Type B pancreatic cell (in vitro differentiated cells): ENCODE results near the gene THOP1. TPM values are rescaled to one million over a fixed set of nuclear protein-coding genes. Genes with fewer than 3 reads are reported as not detected.

Experiments used
- DNase-seq: peaks from one replicate; pipeline ENCODE4 v3.0.0; 2021; ENCODE audit warnings: mixed read lengths; ENCODE audit not compliant: unreplicated experiment; ENCODE audit errors: extremely low spot score
- H3K27ac Mint-ChIP-seq: 2 replicates; pipeline ENCODE4 v1.8.0; 2021; ENCODE audit warnings: mild to moderate bottlenecking, mixed read lengths
- H3K27me3 Mint-ChIP-seq: 2 replicates; pipeline ENCODE4 v1.8.0; 2021; ENCODE audit warnings: mixed read lengths
- H3K36me3 Mint-ChIP-seq: 2 replicates; pipeline ENCODE4 v1.8.0; 2021; ENCODE audit warnings: mixed read lengths
- H3K4me1 Mint-ChIP-seq: one replicate; pipeline ENCODE4 v1.8.0; 2021; ENCODE audit warnings: mixed read lengths; ENCODE audit not compliant: unreplicated experiment
- H3K4me3 Mint-ChIP-seq: 2 replicates; pipeline ENCODE4 v1.8.0; 2021; ENCODE audit warnings: mild to moderate bottlenecking, mixed read lengths
- H3K9me3 Mint-ChIP-seq: 2 replicates; pipeline ENCODE4 v1.8.0; 2021; ENCODE audit warnings: mixed read lengths
- total RNA-seq: library from RNA; stranded (reverse); gene quantifications from 2 replicates; pipeline ENCODE4 v1.2.1, GENCODE V29; 2021; ENCODE audit warnings: low replicate concordance
- TF ChIP-seq, protein P1 (sequence below): fragments of 200-600 bp; sonication (generic); conservative IDR thresholded peaks from 2 replicates; pipeline ENCODE4 v1.5.0; 2021; ENCODE audit warnings: antibody characterized with exemption, mild to moderate bottlenecking

THOP1 gene
- total RNA-seq, 1 donor from 2014 or later, result 109 TPM

DNA sequence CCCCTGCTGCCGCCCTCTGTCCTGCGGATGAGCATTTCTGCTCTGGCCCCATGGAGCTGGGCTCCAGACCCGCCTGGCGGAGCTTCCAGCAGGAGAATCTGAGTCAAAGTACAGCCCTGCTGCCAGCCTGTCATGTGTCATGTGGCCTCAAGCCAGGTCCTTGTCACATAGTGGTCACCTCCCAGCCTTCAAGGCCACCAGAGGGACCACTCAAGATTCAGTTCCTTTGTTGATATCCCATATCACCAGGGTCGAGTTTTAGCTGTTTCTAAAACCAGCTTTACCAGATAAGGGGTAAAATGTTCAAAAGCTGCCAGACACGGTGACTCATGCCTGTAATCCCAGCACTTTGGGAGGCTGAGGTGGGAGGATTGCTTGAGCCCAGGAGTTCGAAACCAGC, 13.4 kb downstream of the THOP1 start:
- Mint-ChIP-seq H3K4me3 (no peak overlapping the region), H3K9me3 (no peaks in the 10 kb centered on the region), H3K4me1 (no peaks in the 10 kb centered on the region), H3K36me3 (peaks cover 9% of the 10 kb centered on the region), H3K27ac (no peak overlapping the region), H3K27me3 (no peaks in the 10 kb centered on the region)
- DNase-seq, result no peak
- TF ChIP-seq, protein P1, sequence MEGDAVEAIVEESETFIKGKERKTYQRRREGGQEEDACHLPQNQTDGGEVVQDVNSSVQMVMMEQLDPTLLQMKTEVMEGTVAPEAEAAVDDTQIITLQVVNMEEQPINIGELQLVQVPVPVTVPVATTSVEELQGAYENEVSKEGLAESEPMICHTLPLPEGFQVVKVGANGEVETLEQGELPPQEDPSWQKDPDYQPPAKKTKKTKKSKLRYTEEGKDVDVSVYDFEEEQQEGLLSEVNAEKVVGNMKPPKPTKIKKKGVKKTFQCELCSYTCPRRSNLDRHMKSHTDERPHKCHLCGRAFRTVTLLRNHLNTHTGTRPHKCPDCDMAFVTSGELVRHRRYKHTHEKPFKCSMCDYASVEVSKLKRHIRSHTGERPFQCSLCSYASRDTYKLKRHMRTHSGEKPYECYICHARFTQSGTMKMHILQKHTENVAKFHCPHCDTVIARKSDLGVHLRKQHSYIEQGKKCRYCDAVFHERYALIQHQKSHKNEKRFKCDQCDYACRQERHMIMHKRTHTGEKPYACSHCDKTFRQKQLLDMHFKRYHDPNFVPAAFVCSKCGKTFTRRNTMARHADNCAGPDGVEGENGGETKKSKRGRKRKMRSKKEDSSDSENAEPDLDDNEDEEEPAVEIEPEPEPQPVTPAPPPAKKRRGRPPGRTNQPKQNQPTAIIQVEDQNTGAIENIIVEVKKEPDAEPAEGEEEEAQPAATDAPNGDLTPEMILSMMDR, result no peak

GRCh38 chr19:2799273-2800020, 14.1 kb downstream of the THOP1 start:
- DNase-seq, result no peak
- Mint-ChIP-seq H3K36me3 (peaks cover 9% of the 10 kb centered on the region), H3K9me3 (no peaks in the 10 kb centered on the region), H3K4me1 (no peaks in the 10 kb centered on the region), H3K27me3 (no peaks in the 10 kb centered on the region), H3K4me3 (no peak overlapping the region), H3K27ac (no peak overlapping the region)
- TF ChIP-seq, protein P1, result no peak

- peaks cover 9% of the 10 kb centered on the region for H3K36me3 Mint-ChIP-seq
Measured at GRCh38 chr19:2800506-2800905, 15.2 kb downstream of the THOP1 start.

GRCh38 chr19:2802826-2803225, 17.5 kb downstream of the THOP1 start:
- Mint-ChIP-seq H3K27ac (no peak overlapping the region), H3K27me3 (no peaks in the 10 kb centered on the region), H3K9me3 (no peaks in the 10 kb centered on the region), H3K36me3 (peaks cover 9% of the 10 kb centered on the region), H3K4me3 (no peak overlapping the region), H3K4me1 (no peaks in the 10 kb centered on the region)
- no peak for DNase-seq
- TF ChIP-seq, protein P1, result no peak

More at GRCh38 chr19:2800506-2800905, 15.2 kb downstream of the THOP1 start:
- Mint-ChIP-seq H3K4me3 (no peak overlapping the region), H3K9me3 (no peaks in the 10 kb centered on the region), H3K4me1 (no peaks in the 10 kb centered on the region), H3K27ac (no peak overlapping the region), H3K27me3 (no peaks in the 10 kb centered on the region)
- DNase-seq, result no peak
- TF ChIP-seq, protein P1, result no peak

- no peak overlapping the region for H3K4me3 Mint-ChIP-seq
- no peaks in the 10 kb centered on the region for H3K9me3 Mint-ChIP-seq
- no peak overlapping the region for H3K27ac Mint-ChIP-seq
- no peak for DNase-seq
- no peaks in the 10 kb centered on the region for H3K27me3 Mint-ChIP-seq
- H3K4me1 Mint-ChIP-seq, result no peaks in the 10 kb centered on the region
- TF ChIP-seq, protein P1, result no peak
- H3K36me3 Mint-ChIP-seq, result peaks cover 9% of the 10 kb centered on the region
Measured at GRCh38 chr19:2803486-2804155, 18.3 kb downstream of the THOP1 start.
